Uterus (tissue), 4 donors: ENCODE measurements around the gene COQ5. TPM values are rescaled to one million over a fixed set of nuclear protein-coding genes. Genes with fewer than 3 reads are reported as not detected.

Experiments
- DNase-seq, 2 donors: peaks; one replicate each; pipeline ENCODE4 v3.0.0-alpha.2; 2019 to 2020
- H3K27ac ChIP-seq, 2 donors: fragments of 200-600 bp; sonication (generic); 1 replicate in 1 of 2; 2 replicates in 1 of 2; pipeline ENCODE4 v1.5.1; 2016 to 2018
- H3K27me3 ChIP-seq, 2 donors: fragments of 200-600 bp; sonication (generic); one replicate each; pipeline ENCODE4 v1.5.1; 2018 to 2019; ENCODE audit warnings: control low read depth in 1 of 2
- H3K36me3 ChIP-seq, 2 donors: fragments of 200-600 bp; sonication (generic); one replicate each; pipeline ENCODE4 v1.5.1; 2019; ENCODE audit warnings: control low read depth in 1 of 2
- H3K4me1 ChIP-seq, 2 donors: fragments of 200-600 bp; sonication (generic); one replicate each; pipeline ENCODE4 v1.5.1; 2018 to 2019; ENCODE audit warnings: control low read depth in 1 of 2
- H3K4me3 ChIP-seq, 2 donors: fragments of 200-600 bp; sonication (generic); 1 replicate in 1 of 2; 2 replicates in 1 of 2; pipeline ENCODE4 v1.5.1; 2018 to 2019; ENCODE audit warnings: mild to moderate bottlenecking in 1 of 2
- H3K9me3 ChIP-seq, 2 donors: fragments of 200-600 bp; sonication (generic); one replicate each; pipeline ENCODE4 v1.5.1; 2019; ENCODE audit warnings: control low read depth in 1 of 2
- POLR2A ChIP-seq, 2 donors: fragments of 450-650 bp; IDR thresholded peaks; one replicate each; pipeline ENCODE4 v1.6.1; 2016; ENCODE audit warnings: antibody characterized with exemption in 2 of 2, mild to moderate bottlenecking in 1 of 2, moderate library complexity in 1 of 2
- intact Hi-C: fragments of 100-400 bp; cut with DNase I; formaldehyde crosslinking; loops from one replicate; pipeline ENCODE4 v1.15.1; 2023; ENCODE audit warnings: low total_unique reads
- small RNA-seq: library from RNA; depleted of rRNA; stranded (forward); fragments of <200 nt; gene quantifications from one replicate; pipeline ENCODE3, GENCODE V24; 2016
- total RNA-seq, 4 donors: library from RNA; depleted of rRNA in 3 of 4; stranded (reverse); fragments of >200 nt in 3 of 4; gene quantifications; one replicate each; pipeline versions ENCODE4 v1.1.0 to v1.2.4, GENCODE V29; 2014 to 2023
- TF ChIP-seq, protein P1 (sequence below), 4 experiments: fragments of 200-600 bp in 2 of 4; fragments of 450-650 bp in 2 of 4; sonication (generic) in 2 of 4; IDR thresholded peaks; one replicate each; pipeline ENCODE4 v1.5.1; 2016 to 2019; ENCODE audit warnings: antibody characterized with exemption in 4 of 4, mild to moderate bottlenecking in 2 of 4, moderate library complexity in 1 of 4
- donor health status: DM: yes; HTN: yes; CAD: no.

The COQ5 gene
- total RNA-seq, 4 donors from 2014 or later, result 18.5 to 117 (median 25.9) TPM

DNA sequence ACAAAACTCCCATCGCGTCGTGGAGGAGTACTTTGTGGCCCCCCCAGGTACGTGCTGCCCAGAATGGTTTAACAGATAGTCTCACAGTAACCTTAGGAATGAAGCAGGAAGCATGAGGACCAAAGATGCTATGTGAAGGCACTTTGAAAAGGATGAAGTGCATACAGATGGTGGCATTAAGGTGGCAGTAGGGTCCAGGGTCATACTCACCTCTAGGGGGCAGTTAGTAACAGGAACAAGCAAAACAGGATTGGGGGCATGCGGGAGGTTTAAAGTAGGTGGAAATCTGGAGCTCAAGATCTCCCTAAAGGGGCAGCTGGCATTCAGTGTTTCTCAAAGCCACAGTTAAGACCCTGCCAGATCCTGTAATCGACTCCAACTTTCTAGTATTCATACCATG lies 71.8 kb downstream of the COQ5 start:
- no peaks in the 10 kb centered on the region for H3K9me3 ChIP-seq
- H3K4me1 ChIP-seq, result no peaks in the 10 kb centered on the region
- TF ChIP-seq POLR2A (IDR thresholded peaks at IDR 0.05), result no peak
- TF ChIP-seq, protein P1, sequence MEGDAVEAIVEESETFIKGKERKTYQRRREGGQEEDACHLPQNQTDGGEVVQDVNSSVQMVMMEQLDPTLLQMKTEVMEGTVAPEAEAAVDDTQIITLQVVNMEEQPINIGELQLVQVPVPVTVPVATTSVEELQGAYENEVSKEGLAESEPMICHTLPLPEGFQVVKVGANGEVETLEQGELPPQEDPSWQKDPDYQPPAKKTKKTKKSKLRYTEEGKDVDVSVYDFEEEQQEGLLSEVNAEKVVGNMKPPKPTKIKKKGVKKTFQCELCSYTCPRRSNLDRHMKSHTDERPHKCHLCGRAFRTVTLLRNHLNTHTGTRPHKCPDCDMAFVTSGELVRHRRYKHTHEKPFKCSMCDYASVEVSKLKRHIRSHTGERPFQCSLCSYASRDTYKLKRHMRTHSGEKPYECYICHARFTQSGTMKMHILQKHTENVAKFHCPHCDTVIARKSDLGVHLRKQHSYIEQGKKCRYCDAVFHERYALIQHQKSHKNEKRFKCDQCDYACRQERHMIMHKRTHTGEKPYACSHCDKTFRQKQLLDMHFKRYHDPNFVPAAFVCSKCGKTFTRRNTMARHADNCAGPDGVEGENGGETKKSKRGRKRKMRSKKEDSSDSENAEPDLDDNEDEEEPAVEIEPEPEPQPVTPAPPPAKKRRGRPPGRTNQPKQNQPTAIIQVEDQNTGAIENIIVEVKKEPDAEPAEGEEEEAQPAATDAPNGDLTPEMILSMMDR (IDR thresholded peaks at IDR 0.05), result no peak
- H3K4me3 ChIP-seq, result no peak overlapping the region
- intact Hi-C loops, result no loop called here
- H3K36me3 ChIP-seq, result no peaks in the 10 kb centered on the region
- no peak for DNase-seq
- no peak overlapping the region for H3K27ac ChIP-seq
- no peaks in the 10 kb centered on the region for H3K27me3 ChIP-seq

DNA sequence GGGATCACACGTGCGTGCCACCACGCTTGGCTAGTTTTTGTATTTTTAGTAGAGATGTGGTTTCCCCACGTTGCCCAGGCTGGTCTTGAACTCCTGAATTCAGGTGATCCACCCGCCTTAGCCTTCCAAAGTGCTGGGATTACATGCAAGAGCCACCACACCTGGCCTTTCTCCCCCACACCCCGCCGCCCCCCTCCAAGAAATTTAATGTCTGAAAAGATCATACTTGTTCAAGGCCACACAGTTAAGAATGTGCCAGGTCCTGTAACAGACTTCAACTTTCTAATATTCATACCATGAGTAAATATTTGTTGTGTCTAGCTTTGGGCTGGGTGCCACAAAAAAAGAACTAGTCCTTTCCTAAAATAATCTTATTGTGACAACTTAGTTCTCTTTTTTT lies 73.7 kb downstream of the COQ5 start:
- no peak for TF ChIP-seq POLR2A (IDR thresholded peaks at IDR 0.05)
- TF ChIP-seq, protein P1 (IDR thresholded peaks at IDR 0.05), result no peak
- H3K9me3 ChIP-seq, result no peaks in the 10 kb centered on the region
- no peaks in the 10 kb centered on the region for H3K4me1 ChIP-seq
- H3K36me3 ChIP-seq, result no peaks in the 10 kb centered on the region
- no peak overlapping the region for H3K27ac ChIP-seq
- intact Hi-C loops, result no loop called here
- H3K4me3 ChIP-seq, result no peak overlapping the region
- no peak for DNase-seq
- no peaks in the 10 kb centered on the region for H3K27me3 ChIP-seq

DNA sequence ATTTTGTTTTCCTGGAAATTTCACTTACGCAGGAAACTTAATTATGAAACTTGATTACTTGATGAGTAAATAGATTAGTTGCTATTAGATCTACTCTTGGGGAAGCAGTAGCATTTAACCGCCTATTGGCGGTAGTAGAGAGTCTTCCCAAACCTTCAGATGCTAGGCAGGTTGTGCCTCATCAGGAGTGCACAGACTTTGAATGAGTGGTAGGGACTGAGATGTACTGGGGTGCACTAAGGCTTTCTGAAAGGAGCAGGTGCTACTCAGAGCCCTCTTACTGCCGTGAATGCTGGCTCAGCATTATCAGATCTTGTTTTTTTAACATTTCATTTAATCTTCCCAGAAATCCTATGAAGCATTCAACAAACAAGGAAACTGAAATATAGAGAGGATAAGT lies 75.0 kb downstream of the COQ5 start:
- no peak for TF ChIP-seq POLR2A (IDR thresholded peaks at IDR 0.05)
- TF ChIP-seq, protein P1 (IDR thresholded peaks at IDR 0.05), result peak in 2 of 4 experiments; percentile 23 to 36
- no peaks in the 10 kb centered on the region for H3K27me3 ChIP-seq
- no peak for DNase-seq
- no peaks in the 10 kb centered on the region for H3K9me3 ChIP-seq
- no peaks in the 10 kb centered on the region for H3K36me3 ChIP-seq
- no peak overlapping the region for H3K4me3 ChIP-seq
- H3K27ac ChIP-seq, result no peak overlapping the region
- intact Hi-C loops, result no loop called here
- H3K4me1 ChIP-seq, result no peaks in the 10 kb centered on the region

Small RNA genes within 50 kb of the gene (small RNA-seq; reads per million reads assigned to genes)
- gene RF00019, result not detected

Other genes with a start within 250 kb of the COQ5 start
- over 10,000 TPM in 1 of 4 donors, under 1 TPM in 3; under 0.01 to 24,687 (median under 0.01) TPM for gene RNU4-2, start 237.3 kb downstream of the COQ5 start, total RNA-seq
- gene RNU4-1, start 235.9 kb downstream of the COQ5 start, total RNA-seq, result 1,000 to 10,000 TPM in 1 of 4 donors, under 1 TPM in 3; under 0.01 to 2,308 (median under 0.01) TPM
- gene SIRT4, start 226.8 kb downstream of the COQ5 start, total RNA-seq, result 1 to 10 TPM in 3 of 4 donors, not detected in 1; 1.2 to 4.1 (median 1.5) TPM
- gene PLA2G1B, start 201.4 kb downstream of the COQ5 start, total RNA-seq, result not detected
- 10 to 100 TPM in 1 of 4 donors, 1 to 10 TPM in 1, under 1 TPM in 1, not detected in 1; 0.29 to 12.0 (median 2.9) TPM for gene MSI1, start 160.0 kb downstream of the COQ5 start, total RNA-seq
- 100 to 1,000 TPM; 196 to 524 (median 201) TPM for gene COX6A1, start 91.0 kb downstream of the COQ5 start, total RNA-seq
- gene TRIAP1, start 82.8 kb downstream of the COQ5 start, total RNA-seq, result 10 to 100 TPM in 2 of 4 donors, 1 to 10 TPM in 2; 1.2 to 16.8 (median 8.0) TPM
- 10 to 100 TPM; 11.8 to 31.9 (median 18.3) TPM for gene GATC, start 82.7 kb downstream of the COQ5 start, total RNA-seq
- gene SRSF9, start 59.4 kb downstream of the COQ5 start, total RNA-seq, result 100 to 1,000 TPM in 2 of 4 donors, 10 to 100 TPM in 2; 10.5 to 150 (median 91.1) TPM
- gene DYNLL1, start 33.0 kb downstream of the COQ5 start, total RNA-seq, result 100 to 1,000 TPM; 239 to 457 (median 291) TPM
- gene RNF10, start 5.2 kb upstream of the COQ5 start, total RNA-seq, result 100 to 1,000 TPM in 2 of 4 donors, 10 to 100 TPM in 2; 53.8 to 169 (median 103) TPM
- gene POP5, start 52.2 kb upstream of the COQ5 start, total RNA-seq, result 10 to 100 TPM in 2 of 4 donors, 1 to 10 TPM in 1, under 1 TPM in 1; 0.59 to 32.2 (median 18.0) TPM
- gene CABP1, start 111.5 kb upstream of the COQ5 start, total RNA-seq, result 1 to 10 TPM in 2 of 4 donors, under 1 TPM in 1, not detected in 1; 0.51 to 6.4 (median 2.1) TPM
- 100 to 1,000 TPM in 1 of 4 donors, 10 to 100 TPM in 3; 15.6 to 108 (median 53.5) TPM for gene MLEC, start 158.0 kb upstream of the COQ5 start, total RNA-seq
- gene UNC119B, start 181.3 kb upstream of the COQ5 start, total RNA-seq, result 10 to 100 TPM; 13.8 to 44.8 (median 32.1) TPM
- 10 to 100 TPM in 3 of 4 donors, 1 to 10 TPM in 1; 1.2 to 46.1 (median 13.9) TPM for gene ACADS, start 196.7 kb upstream of the COQ5 start, total RNA-seq